Panc1 (cell line): ENCODE data around the gene PPP1R7. TPM values are rescaled to one million over a fixed set of nuclear protein-coding genes. Genes with fewer than 3 reads are reported as not detected.
A peak's percentile ranks its signal among the peaks of the same experiment; 100 is the strongest.
"Not testable (repeated sequence)": the region's sequence is repeated elsewhere in the genome, so short reads cannot be mapped to it uniquely, and the experiment has no call there.

Experiments
- ATAC-seq: fragments of 200-7000 bp; cut with Tn5 transposase; 2 replicates; pipeline ENCODE4 v1.9.1; 2020; ENCODE audit warnings: mild to moderate bottlenecking, moderate library complexity
- BruUV-seq: library from RNA; stranded (reverse); fragments of 400-500 nt; replicated peaks from 2 replicates; lab custom pipeline; 2021; lab: Mats Ljungman, UMichigan
- CTCF ChIA-PET: fragments of 300-600 bp; sonication (Branson Sonifier 250); formaldehyde crosslinking; loops from one replicate; lab custom pipeline; 2022; ENCODE audit warnings: antibody characterized with exemption; lab: Charles Lee
- POLR2A ChIA-PET: fragments of 300-600 bp; sonication (Branson Sonifier 250); formaldehyde crosslinking; loops from one replicate; lab custom pipeline; 2022; ENCODE audit warnings: antibody characterized with exemption; lab: Charles Lee
- DNase-seq: peaks from one replicate; pipeline ENCODE4 v3.0.0-alpha.2; 2010; ENCODE audit warnings: low read depth, low spot score
- H3K27ac ChIP-seq: 2 replicates; pipeline ENCODE4 v1.5.1; 2011; ENCODE audit warnings: mild to moderate bottlenecking, low read length, inconsistent platforms
- H3K27me3 ChIP-seq: fragments of 200-500 bp; sonication (Bioruptor generic); 2 replicates; pipeline ENCODE4 v1.6.0; 2014; ENCODE audit warnings: low read length, inconsistent platforms; ENCODE audit not compliant: control insufficient read depth, insufficient read depth
- H3K36me3 ChIP-seq: fragments of 200-500 bp; sonication (Bioruptor generic); 2 replicates; pipeline ENCODE4 v1.5.1; 2014; ENCODE audit warnings: inconsistent platforms, mild to moderate bottlenecking, low read length, moderate library complexity; ENCODE audit not compliant: control insufficient read depth, insufficient read depth
- H3K4me1 ChIP-seq: 2 replicates; pipeline ENCODE4 v1.5.1; 2011; ENCODE audit warnings: inconsistent platforms, mild to moderate bottlenecking, low read length, moderate library complexity; ENCODE audit not compliant: control insufficient read depth, insufficient read depth
- H3K4me3 ChIP-seq, 2 experiments: 2 replicates each; pipeline ENCODE4 v1.5.1; 2011 to 2012; ENCODE audit warnings: low read depth in 2 of 2, low read length in 2 of 2, mild to moderate bottlenecking in 2 of 2, inconsistent platforms in 1 of 2, moderate library complexity in 1 of 2
- H3K9me3 ChIP-seq: fragments of 200-500 bp; sonication (Bioruptor generic); 2 replicates; pipeline ENCODE4 v1.5.1; 2014; ENCODE audit warnings: low read depth, mild to moderate bottlenecking, inconsistent platforms, low read length, moderate library complexity; ENCODE audit not compliant: control insufficient read depth, insufficient read depth
- POLR2AphosphoS5 ChIP-seq: IDR thresholded peaks from 2 replicates; pipeline ENCODE4 v1.6.1; 2012; ENCODE audit warnings: mild to moderate bottlenecking, low read depth, low read length, moderate library complexity
- REST ChIP-seq, 2 experiments: IDR thresholded peaks; 2 replicates each; pipeline ENCODE4 v1.6.1; 2011 to 2012; ENCODE audit warnings: low read depth in 2 of 2, control low read depth in 1 of 2, low read length in 1 of 2, mild to moderate bottlenecking in 1 of 2, moderate library complexity in 1 of 2; ENCODE audit not compliant: insufficient read depth in 1 of 2
- SIN3A ChIP-seq: IDR thresholded peaks from 2 replicates; pipeline ENCODE4 v1.6.1; 2012; ENCODE audit warnings: low read depth, mild to moderate bottlenecking, low read length, moderate library complexity, borderline replicate concordance; ENCODE audit not compliant: insufficient read depth
- TCF7L2 ChIP-seq: IDR thresholded peaks from 2 replicates; pipeline ENCODE4 v1.6.1; 2011; ENCODE audit warnings: mild to moderate bottlenecking, low read depth, low read length, inconsistent platforms
- in situ Hi-C: cut with HindIII; loops from 2 replicates; pipeline ENCODE4 v1.10.0; 2016; ENCODE audit warnings: low sequenced_read_pairs, low pct_unique_long_range_greater_than_20kb
- intact Hi-C: fragments of 100-400 bp; cut with micrococcal nuclease; formaldehyde crosslinking; loops from one replicate; pipeline ENCODE4 v1.10.0; 2022; ENCODE audit not compliant: unreplicated experiment
- total RNA-seq: library from RNA; stranded (reverse); gene quantifications from one replicate; pipeline ENCODE4 v1.2.1, GENCODE V29; 2021; ENCODE audit not compliant: unreplicated experiment
- TF ChIP-seq, protein P1 (sequence below): fragments of 450-650 bp; IDR thresholded peaks from 2 replicates; pipeline ENCODE4 v1.5.1; 2017; ENCODE audit warnings: mild to moderate bottlenecking

Gene PPP1R7
- total RNA-seq, 1 experiment from 2014 or later, result 64.2 TPM

- ATAC-seq (no peak), DNase-seq (no peak)
- H3K36me3 ChIP-seq, result 0 out of 2 replicates have a peak, but pooled peaks cover under 1% of the 10 kb centered on the region
- TF ChIP-seq SIN3A, result no peak
- no peak for TF ChIP-seq REST (IDR thresholded peaks at IDR 0.05; ENCODE audit: insufficient read depth in 1 of 2, low read depth in 2 of 2, low read length in 1 of 2)
- TF ChIP-seq, protein P1, sequence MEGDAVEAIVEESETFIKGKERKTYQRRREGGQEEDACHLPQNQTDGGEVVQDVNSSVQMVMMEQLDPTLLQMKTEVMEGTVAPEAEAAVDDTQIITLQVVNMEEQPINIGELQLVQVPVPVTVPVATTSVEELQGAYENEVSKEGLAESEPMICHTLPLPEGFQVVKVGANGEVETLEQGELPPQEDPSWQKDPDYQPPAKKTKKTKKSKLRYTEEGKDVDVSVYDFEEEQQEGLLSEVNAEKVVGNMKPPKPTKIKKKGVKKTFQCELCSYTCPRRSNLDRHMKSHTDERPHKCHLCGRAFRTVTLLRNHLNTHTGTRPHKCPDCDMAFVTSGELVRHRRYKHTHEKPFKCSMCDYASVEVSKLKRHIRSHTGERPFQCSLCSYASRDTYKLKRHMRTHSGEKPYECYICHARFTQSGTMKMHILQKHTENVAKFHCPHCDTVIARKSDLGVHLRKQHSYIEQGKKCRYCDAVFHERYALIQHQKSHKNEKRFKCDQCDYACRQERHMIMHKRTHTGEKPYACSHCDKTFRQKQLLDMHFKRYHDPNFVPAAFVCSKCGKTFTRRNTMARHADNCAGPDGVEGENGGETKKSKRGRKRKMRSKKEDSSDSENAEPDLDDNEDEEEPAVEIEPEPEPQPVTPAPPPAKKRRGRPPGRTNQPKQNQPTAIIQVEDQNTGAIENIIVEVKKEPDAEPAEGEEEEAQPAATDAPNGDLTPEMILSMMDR, result no peak
- TF ChIP-seq POLR2AphosphoS5, result no peak
- no peak for TF ChIP-seq TCF7L2
- POLR2A ChIA-PET, result no interaction called here
- BruUV-seq, result no TSS peak
- H3K27me3 ChIP-seq, result no peaks in the 10 kb centered on the region
- intact Hi-C loops, result no loop called here
- peak overlapping the region; percentile 95 for H3K27ac ChIP-seq
- H3K4me3 ChIP-seq, result peak overlapping the region; percentile 75 to 87
- in situ Hi-C loops, result no loop called here
- CTCF ChIA-PET, result no interaction called here
- H3K9me3 ChIP-seq, result no peaks in the 10 kb centered on the region
- peaks cover 9% of the 10 kb centered on the region for H3K4me1 ChIP-seq
Measured at GRCh38 chr2:241103176-241103595, 47.1 kb upstream of the PPP1R7 start.

GRCh38 chr2:241104611-241105010 lies 45.7 kb upstream of the PPP1R7 start:
- H3K4me3 ChIP-seq, DNase-seq, in situ Hi-C loops, H3K9me3 ChIP-seq, H3K4me1 ChIP-seq, intact Hi-C loops, CTCF ChIA-PET, BruUV-seq, H3K36me3 ChIP-seq, H3K27me3 ChIP-seq, H3K27ac ChIP-seq, ATAC-seq: not testable (repeated sequence)
- POLR2A ChIA-PET, result interaction anchor here (0.6 to 0.7 kb wide), 2 partner anchors 22 to 128 kb away, joined by 7 to 10 read pairs; no protein-coding TSS in a partner anchor

- intact Hi-C loops, result no loop called here
Measured at GRCh38 chr2:241105641-241106040, 44.6 kb upstream of the PPP1R7 start.

More at GRCh38 chr2:241105641-241106040, 44.6 kb upstream of the PPP1R7 start:
- ChIA-PET POLR2A (no interaction called here), CTCF (no interaction called here)
- Histone ChIP-seq H3K4me1 (peaks cover 9% of the 10 kb centered on the region), H3K27ac (no peak overlapping the region), H3K27me3 (no peaks in the 10 kb centered on the region), H3K36me3 (no peaks in the 10 kb centered on the region), H3K4me3 (no peak overlapping the region), H3K9me3 (no peaks in the 10 kb centered on the region)
- TF ChIP-seq, protein P1, result no peak
- no peak for TF ChIP-seq REST (IDR thresholded peaks at IDR 0.05; ENCODE audit: insufficient read depth in 1 of 2, low read depth in 2 of 2, low read length in 1 of 2)
- TF ChIP-seq POLR2AphosphoS5, result no peak
- no peak for TF ChIP-seq TCF7L2
- TF ChIP-seq SIN3A, result no peak
- no TSS peak for BruUV-seq
- ATAC-seq (no peak), DNase-seq (no peak)
- in situ Hi-C loops, result no loop called here
